K562 (cell line): ENCODE data around the gene IL17A. TPM values are rescaled to one million over a fixed set of nuclear protein-coding genes. Genes with fewer than 3 reads are reported as not detected.

Source experiments
- ATAC-seq: fragments of 200-7000 bp; cut with Tn5 transposase; 3 replicates; pipeline ENCODE4 v1.9.1; 2020; ENCODE audit warnings: moderate library complexity
- BruUV-seq: library from RNA; stranded (reverse); fragments of 400-500 nt; replicated peaks from 2 replicates; lab custom pipeline; 2021; lab: Mats Ljungman, UMichigan
- CTCF ChIA-PET: fragments of 300-600 bp; formaldehyde crosslinking; extraction: SDS; loops from one replicate; lab custom pipeline; 2021; ENCODE audit warnings: low intra/inter-chr PET ratio; lab: Yijun Ruan, JAX
- POLR2A ChIA-PET: fragments of 300-600, 350-650 bp; sonication (Branson Sonifier 250); formaldehyde crosslinking; extraction: SDS; loops from one replicate; lab custom pipeline; 2021; ENCODE audit warnings: antibody characterized with exemption, inconsistent platforms; lab: Yijun Ruan, JAX
- DNase-seq, 4 experiments: peaks; one replicate each; pipeline versions ENCODE4 v3.0.0 to v3.0.0-alpha.2; 2011 to 2018; ENCODE audit warnings: low spot score in 3 of 4, mixed read lengths in 3 of 4; ENCODE audit errors: extremely low read depth in 1 of 4
- FAIRE-seq: peaks from 2 replicates; lab custom pipeline; 2011; peaks lifted over from hg19 to GRCh38; lab: Jason Lieb, UNC
- H2AFZ ChIP-seq: 2 replicates; pipeline ENCODE4 v1.6.0; 2011; ENCODE audit warnings: low read depth, low read length, control low read depth, inconsistent platforms
- H3K27ac ChIP-seq: fragments of 200-600 bp; 3 replicates; pipeline ENCODE4 v1.8.0; 2011; ENCODE audit warnings: low read depth, mild to moderate bottlenecking, control low read depth, inconsistent platforms, low read length, moderate library complexity, mixed read lengths; ENCODE audit errors: extremely low read depth
- H3K27me3 ChIP-seq, 2 experiments: fragments of 300-600 bp in 1 of 2; 2 replicates in 1 of 2; 3 replicates in 1 of 2; pipeline versions ENCODE4 v1.6.0 to v1.8.0; 2011; ENCODE audit warnings: inconsistent platforms in 2 of 2, low read length in 2 of 2, mild to moderate bottlenecking in 1 of 2, mixed read lengths in 1 of 2, moderate library complexity in 1 of 2; ENCODE audit not compliant: control insufficient read depth in 2 of 2, insufficient read depth in 2 of 2
- H3K36me3 ChIP-seq: fragments of 300-600 bp; 3 replicates; pipeline ENCODE4 v1.8.0; 2011; ENCODE audit warnings: mild to moderate bottlenecking, low read length, inconsistent platforms; ENCODE audit not compliant: control insufficient read depth, insufficient read depth
- H3K4me1 ChIP-seq, 2 experiments: fragments of 200-600 bp in 1 of 2; replicated peaks in 1 of 2; 2 replicates in 1 of 2; 3 replicates in 1 of 2; pipeline versions ENCODE4 v1.5.1 to v1.8.0; 2011; ENCODE audit warnings: inconsistent platforms in 2 of 2, low read length in 2 of 2, mild to moderate bottlenecking in 1 of 2, mixed read lengths in 1 of 2, moderate library complexity in 1 of 2; ENCODE audit not compliant: control insufficient read depth in 2 of 2, insufficient read depth in 2 of 2
- H3K4me2 ChIP-seq: 2 replicates; pipeline ENCODE4 v1.6.1; 2011; ENCODE audit warnings: low read length, control low read depth, inconsistent platforms, mixed read lengths; ENCODE audit not compliant: insufficient read depth
- H3K4me3 ChIP-seq: fragments of 200-600 bp; sonication (generic), shearing (Covaris generic); 2 replicates; pipeline ENCODE4 v1.5.1; 2016; ENCODE audit warnings: control low read depth, inconsistent platforms
- H3K79me2 ChIP-seq: fragments of 200-600 bp; 3 replicates; pipeline ENCODE4 v1.8.0; 2011; ENCODE audit warnings: low read length, inconsistent platforms; ENCODE audit not compliant: control insufficient read depth, insufficient read depth
- H3K9ac ChIP-seq, 2 experiments: 2 replicates each; pipeline versions ENCODE4 v1.6.0 to v1.6.1; 2011; ENCODE audit warnings: low read depth in 2 of 2, low read length in 2 of 2, control low read depth in 1 of 2, inconsistent platforms in 1 of 2, mild to moderate bottlenecking in 1 of 2, mixed read lengths in 1 of 2; ENCODE audit not compliant: insufficient read depth in 1 of 2
- H3K9me1 ChIP-seq: one replicate; pipeline ENCODE4 v1.6.0; 2011; ENCODE audit warnings: inconsistent platforms, mild to moderate bottlenecking, low read length, moderate library complexity; ENCODE audit not compliant: control insufficient read depth, insufficient read depth
- H3K9me3 ChIP-seq: replicated peaks from 2 replicates; pipeline ENCODE4 v1.5.1; 2011; ENCODE audit warnings: low read depth, low read length, inconsistent platforms; ENCODE audit not compliant: control insufficient read depth, insufficient read depth
- H4K20me1 ChIP-seq: replicated peaks from 2 replicates; pipeline ENCODE4 v1.6.1; 2011; ENCODE audit warnings: low read length, inconsistent platforms, mixed read lengths; ENCODE audit not compliant: control insufficient read depth, insufficient read depth
- BDP1 ChIP-seq: IDR thresholded peaks from 3 replicates; pipeline ENCODE4 v1.6.1; 2011; ENCODE audit not compliant: insufficient read length, insufficient read depth
- CREM ChIP-seq: IDR thresholded peaks from 2 replicates; pipeline ENCODE4 v1.6.1; 2014; ENCODE audit warnings: antibody characterized with exemption, low read depth
- KLF16 ChIP-seq: IDR thresholded peaks from 2 replicates; pipeline ENCODE4 v1.6.1; 2016; ENCODE audit warnings: antibody characterized with exemption
- NRF1 ChIP-seq, 2 experiments: fragments of 450-650 bp; IDR thresholded peaks in 1 of 2; conservative IDR thresholded peaks in 1 of 2; 2 replicates each; pipeline ENCODE4 v1.6.1; 2014; ENCODE audit warnings: mild to moderate bottlenecking in 2 of 2
- RAD21 ChIP-seq, 2 experiments: fragments of 250-450 bp in 1 of 2; fragments of 450-650 bp in 1 of 2; sonication (Bioruptor Pico) in 1 of 2; formaldehyde crosslinking in 1 of 2; IDR thresholded peaks in 1 of 2; conservative IDR thresholded peaks in 1 of 2; 2 replicates each; pipeline versions ENCODE4 v1.4.0 to v1.8.0; 2020 to 2022; ENCODE audit warnings: mild to moderate bottlenecking in 2 of 2, moderate library complexity in 1 of 2
- SMC3 ChIP-seq: conservative IDR thresholded peaks from 2 replicates; pipeline ENCODE4 v1.6.1; 2011; ENCODE audit warnings: low read depth, low read length, improper control_type of control experiment; ENCODE audit not compliant: insufficient read depth
- WGBS: fragments of 100-300 bp; shearing (Covaris generic); methylation state at CpG from one replicate; pipeline ENCODE4 v1.1.6; 2016; ENCODE audit warnings: low coverage, mixed read lengths; ENCODE audit not compliant: insufficient coverage; ENCODE audit errors: missing lambda C conversion rate; 5-methylcytosine and 5-hydroxymethylcytosine counted together
- in situ Hi-C: fragments of 300-500 bp; cut with MboI; formaldehyde crosslinking; loops from 4 replicates; pipeline ENCODE4 v1.15.0; 2018; ENCODE audit warnings: inconsistent platforms, mixed read lengths
- intact Hi-C: fragments of 100-400 bp; cut with micrococcal nuclease; formaldehyde crosslinking; loops from 2 replicates; pipeline ENCODE4 v1.14.2; 2022
- polyA plus RNA-seq, 8 experiments: library from polyadenylated mRNA; depleted of rRNA in 4 of 8; stranded (reverse) in 5 of 8; unstranded in 3 of 8; fragments of >200 nt; fragmentation: Nextera tagmentation in 2 of 8; fragmentation: Illumina TruSeq in 1 of 8; extraction: Ambion mirVana in 2 of 8; extraction: Trizol in 1 of 8; gene quantifications; 2 replicates each; pipeline versions ENCODE4 v1.2.1 to v1.2.3, GENCODE V29; 2011 to 2014; ENCODE audit warnings: inconsistent platforms in 1 of 8, missing spikeins in 1 of 8
- total RNA-seq, 7 experiments: library from RNA; depleted of rRNA in 6 of 7; stranded (reverse); fragments of >200 nt in 6 of 7; fragmentation: Illumina TruSeq in 2 of 7; extraction: Trizol in 2 of 7; gene quantifications; 2 replicates each; pipeline versions ENCODE4 v1.2.1 to v1.2.3, GENCODE V29; 2011 to 2021; ENCODE audit warnings: low replicate concordance in 1 of 7
- TF ChIP-seq, protein P1 (sequence below), 3 experiments: IDR thresholded peaks in 2 of 3; conservative IDR thresholded peaks in 1 of 3; 2 replicates each; pipeline ENCODE4 v1.5.1; 2011 to 2012; ENCODE audit warnings: low read length in 3 of 3, mild to moderate bottlenecking in 3 of 3, control low read depth in 2 of 3, improper control_type of control experiment in 1 of 3, inconsistent platforms in 1 of 3, low read depth in 1 of 3, mixed read lengths in 1 of 3, moderate library complexity in 1 of 3; ENCODE audit not compliant: insufficient read depth in 2 of 3
- TF ChIP-seq, protein P2 (sequence below): fragments of 450-650 bp; formaldehyde crosslinking; IDR thresholded peaks from 2 replicates; pipeline ENCODE4 v1.4.0; 2020; ENCODE audit warnings: mild to moderate bottlenecking, moderate library complexity
- TF ChIP-seq, protein P3 (sequence below): sonication (generic); formaldehyde crosslinking; IDR thresholded peaks from 2 replicates; pipeline ENCODE4 v1.8.0; 2022; ENCODE audit warnings: mild to moderate bottlenecking, missing genetic modification reagents, borderline replicate concordance

IL17A gene
- total and polyA plus RNA-seq, 9 of the 15 experiments (the other 6 are each of a cell fraction or from before 2014, with no cell fraction given): not detected

DNA sequence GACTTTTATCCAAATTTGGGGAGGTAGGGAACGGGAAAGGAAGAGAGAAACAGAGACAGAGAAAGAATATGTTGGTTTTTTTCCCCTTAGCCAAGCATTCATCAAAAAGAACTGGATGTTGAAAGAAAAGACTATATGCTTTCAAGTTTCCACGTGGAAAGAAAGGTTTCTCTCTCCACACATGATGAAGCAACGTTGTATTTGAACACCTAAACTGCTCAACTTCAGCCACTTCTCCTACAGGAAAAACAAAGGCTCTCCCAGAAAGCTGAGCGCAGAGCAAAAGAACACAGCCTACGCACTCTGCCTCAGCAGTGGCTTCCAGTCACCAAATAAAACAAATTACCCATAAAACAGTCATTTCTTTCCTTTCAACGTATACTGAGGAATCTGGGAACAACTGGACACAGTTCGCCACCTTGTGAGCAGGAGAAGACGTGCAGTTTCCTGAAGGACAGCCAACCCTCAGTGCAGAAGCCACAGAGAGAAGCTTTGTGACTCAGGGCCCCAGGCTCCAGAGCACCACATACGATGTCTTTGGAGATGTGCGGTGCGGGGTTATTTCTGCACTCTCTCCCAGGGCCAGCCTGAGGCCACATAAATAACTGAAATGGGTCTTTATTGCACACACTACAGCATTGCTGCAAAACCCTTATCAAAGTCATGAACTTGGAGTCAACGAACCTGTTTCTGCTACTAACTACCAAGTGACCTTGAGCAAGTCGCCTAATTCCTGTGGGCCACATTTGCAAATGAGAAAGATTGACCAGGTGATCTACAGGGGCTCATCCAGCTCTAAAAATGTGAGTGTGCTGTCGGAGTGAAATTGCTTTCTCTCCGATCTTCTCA is 48.0 kb downstream of the IL17A start:
- H3K4me3 ChIP-seq: no peak overlapping the region
- H3K9me3 ChIP-seq: no peaks in the 10 kb centered on the region
- WGBS: 5% methylated on average over 15 of the region's 15 CpGs
- intact Hi-C loops: loop anchor here (1.0 to 10.0 kb wide), 2 partner anchors 71 to 149 kb away; partner anchors contain the start of gene PKHD1
- DNase-seq: peak; percentile 18 to 65 (median 34)
- no peaks in the 10 kb centered on the region for H3K9me1 ChIP-seq
- ChIA-PET POLR2A (interaction anchor here (0.6 to 1.1 kb wide), 3 partner anchors 9 to 15 kb away, joined by 3 read pairs; no protein-coding TSS in a partner anchor), CTCF (interaction anchor here (1.4 kb wide), 1 partner anchor 71 kb away, joined by 6 read pairs; no protein-coding TSS in a partner anchor)
- in situ Hi-C loops: no loop called here
- H4K20me1 ChIP-seq: no peaks in the 10 kb centered on the region
- peaks cover 23 to 30% of the 10 kb centered on the region in 2 experiments; a peak in 4 of 5 replicates for H3K27me3 ChIP-seq
- H3K9ac ChIP-seq: no peak overlapping the region
- H3K36me3 ChIP-seq: no peaks in the 10 kb centered on the region
- FAIRE-seq: peak; percentile 81
- BruUV-seq: no TSS peak
- no peaks in the 10 kb centered on the region for H3K4me1 ChIP-seq
- H3K79me2 ChIP-seq: no peaks in the 10 kb centered on the region
- peak overlapping the region; percentile 65 for H2AFZ ChIP-seq
- no peak overlapping the region; the same call in 1 of the 2 replicates for H3K4me2 ChIP-seq
- ATAC-seq: peak; percentile 97
- H3K27ac ChIP-seq: no peak overlapping the region
- TF ChIP-seq BDP1 (no peak), SMC3 (peak; percentile 57; the same call in 1 of the 2 replicates), KLF16 (0 out of 2 replicates have a peak, but pooled peaks have one; percentile 31), NRF1 (conservative IDR thresholded peaks at IDR 0.05 in 1 of 2, IDR thresholded peaks at IDR 0.05 in 1 of 2) (0 out of 4 replicates have a peak, but pooled peaks of 1 of the 2 experiments have one; percentile 21), CREM (0 out of 2 replicates have a peak, but pooled peaks have one; percentile 24), RAD21 (CRISPR knock-in tag; conservative IDR thresholded peaks at IDR 0.05 in 1 of 2, IDR thresholded peaks at IDR 0.05 in 1 of 2) (peak; percentile 79 to 81)
- TF ChIP-seq, protein P1, sequence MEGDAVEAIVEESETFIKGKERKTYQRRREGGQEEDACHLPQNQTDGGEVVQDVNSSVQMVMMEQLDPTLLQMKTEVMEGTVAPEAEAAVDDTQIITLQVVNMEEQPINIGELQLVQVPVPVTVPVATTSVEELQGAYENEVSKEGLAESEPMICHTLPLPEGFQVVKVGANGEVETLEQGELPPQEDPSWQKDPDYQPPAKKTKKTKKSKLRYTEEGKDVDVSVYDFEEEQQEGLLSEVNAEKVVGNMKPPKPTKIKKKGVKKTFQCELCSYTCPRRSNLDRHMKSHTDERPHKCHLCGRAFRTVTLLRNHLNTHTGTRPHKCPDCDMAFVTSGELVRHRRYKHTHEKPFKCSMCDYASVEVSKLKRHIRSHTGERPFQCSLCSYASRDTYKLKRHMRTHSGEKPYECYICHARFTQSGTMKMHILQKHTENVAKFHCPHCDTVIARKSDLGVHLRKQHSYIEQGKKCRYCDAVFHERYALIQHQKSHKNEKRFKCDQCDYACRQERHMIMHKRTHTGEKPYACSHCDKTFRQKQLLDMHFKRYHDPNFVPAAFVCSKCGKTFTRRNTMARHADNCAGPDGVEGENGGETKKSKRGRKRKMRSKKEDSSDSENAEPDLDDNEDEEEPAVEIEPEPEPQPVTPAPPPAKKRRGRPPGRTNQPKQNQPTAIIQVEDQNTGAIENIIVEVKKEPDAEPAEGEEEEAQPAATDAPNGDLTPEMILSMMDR (IDR thresholded peaks at IDR 0.05 in 2 of 3, conservative IDR thresholded peaks at IDR 0.05 in 1 of 3; ENCODE audit: insufficient read depth in 2 of 3, low read depth in 1 of 3, low read length in 3 of 3): peak; percentile 58 to 72 (median 71); a peak in 5 of 6 replicates
- TF ChIP-seq, protein P2, sequence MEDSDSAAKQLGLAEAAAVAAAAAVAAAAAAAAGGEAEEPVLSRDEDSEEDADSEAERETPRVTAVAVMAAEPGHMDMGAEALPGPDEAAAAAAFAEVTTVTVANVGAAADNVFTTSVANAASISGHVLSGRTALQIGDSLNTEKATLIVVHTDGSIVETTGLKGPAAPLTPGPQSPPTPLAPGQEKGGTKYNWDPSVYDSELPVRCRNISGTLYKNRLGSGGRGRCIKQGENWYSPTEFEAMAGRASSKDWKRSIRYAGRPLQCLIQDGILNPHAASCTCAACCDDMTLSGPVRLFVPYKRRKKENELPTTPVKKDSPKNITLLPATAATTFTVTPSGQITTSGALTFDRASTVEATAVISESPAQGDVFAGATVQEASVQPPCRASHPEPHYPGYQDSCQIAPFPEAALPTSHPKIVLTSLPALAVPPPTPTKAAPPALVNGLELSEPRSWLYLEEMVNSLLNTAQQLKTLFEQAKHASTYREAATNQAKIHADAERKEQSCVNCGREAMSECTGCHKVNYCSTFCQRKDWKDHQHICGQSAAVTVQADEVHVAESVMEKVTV (CRISPR knock-in tag): peak; percentile 77
- TF ChIP-seq, protein P3, sequence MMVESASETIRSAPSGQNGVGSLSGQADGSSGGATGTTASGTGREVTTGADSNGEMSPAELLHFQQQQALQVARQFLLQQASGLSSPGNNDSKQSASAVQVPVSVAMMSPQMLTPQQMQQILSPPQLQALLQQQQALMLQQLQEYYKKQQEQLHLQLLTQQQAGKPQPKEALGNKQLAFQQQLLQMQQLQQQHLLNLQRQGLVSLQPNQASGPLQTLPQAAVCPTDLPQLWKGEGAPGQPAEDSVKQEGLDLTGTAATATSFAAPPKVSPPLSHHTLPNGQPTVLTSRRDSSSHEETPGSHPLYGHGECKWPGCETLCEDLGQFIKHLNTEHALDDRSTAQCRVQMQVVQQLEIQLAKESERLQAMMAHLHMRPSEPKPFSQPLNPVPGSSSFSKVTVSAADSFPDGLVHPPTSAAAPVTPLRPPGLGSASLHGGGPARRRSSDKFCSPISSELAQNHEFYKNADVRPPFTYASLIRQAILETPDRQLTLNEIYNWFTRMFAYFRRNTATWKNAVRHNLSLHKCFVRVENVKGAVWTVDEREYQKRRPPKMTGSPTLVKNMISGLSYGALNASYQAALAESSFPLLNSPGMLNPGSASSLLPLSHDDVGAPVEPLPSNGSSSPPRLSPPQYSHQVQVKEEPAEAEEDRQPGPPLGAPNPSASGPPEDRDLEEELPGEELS (CRISPR knock-in tag): no peak
